ENCODE data around the gene FUS. TPM values are rescaled to one million over a fixed set of nuclear protein-coding genes. Genes with fewer than 3 reads are reported as not detected.
"Not testable (repeated sequence)": the region's sequence is repeated elsewhere in the genome, so short reads cannot be mapped to it uniquely, and the experiment has no call there.

FUS gene
- total RNA-seq, 1 experiment from 2014 or later, result 490 TPM

DNA sequence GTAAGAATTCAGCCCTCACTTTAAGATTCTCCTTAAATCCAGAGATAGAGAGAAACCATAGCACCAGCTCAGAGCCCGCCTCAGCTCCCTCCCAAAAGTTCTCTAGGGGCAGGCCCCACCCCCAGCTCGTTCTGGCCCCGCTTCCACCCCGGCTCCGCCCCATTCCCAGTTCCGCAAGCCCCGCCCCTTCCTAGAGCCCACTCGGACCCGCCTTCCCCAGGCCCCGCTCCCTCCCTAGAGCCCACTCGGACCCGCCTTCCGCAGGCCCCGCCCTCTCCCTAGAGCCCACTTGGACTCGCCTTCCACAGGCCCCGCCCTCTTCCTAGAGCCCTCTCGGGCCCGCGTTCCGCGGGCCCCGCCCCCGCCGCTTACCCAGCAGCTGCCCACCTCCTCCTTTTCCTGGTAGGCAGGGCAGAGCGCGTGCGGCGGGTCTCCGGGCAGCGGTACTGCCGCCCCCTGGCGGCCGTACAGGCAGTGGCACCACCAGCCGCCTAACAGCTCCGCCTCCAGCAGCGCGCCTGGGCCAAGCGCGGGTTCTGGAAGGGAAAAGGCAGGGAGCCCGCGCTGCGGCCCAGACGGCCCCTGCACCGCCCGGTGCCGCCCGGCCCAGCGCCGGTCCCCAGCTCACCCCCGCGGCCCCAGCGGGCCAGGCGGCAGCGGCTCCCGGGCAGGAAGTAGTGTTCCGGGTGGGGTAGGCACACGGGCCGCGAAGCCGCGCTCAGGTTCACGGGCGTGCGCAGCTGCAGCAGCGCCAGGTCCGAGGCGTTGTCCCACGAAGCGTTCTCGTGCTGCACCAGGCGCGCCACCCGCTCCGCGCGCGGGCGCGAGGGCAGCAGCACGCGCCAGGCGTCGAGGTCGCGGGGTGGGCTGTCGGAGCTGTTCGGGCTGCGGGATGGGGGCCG is 37.6 kb upstream of the FUS start:
- TF ChIP-seq, protein P1, sequence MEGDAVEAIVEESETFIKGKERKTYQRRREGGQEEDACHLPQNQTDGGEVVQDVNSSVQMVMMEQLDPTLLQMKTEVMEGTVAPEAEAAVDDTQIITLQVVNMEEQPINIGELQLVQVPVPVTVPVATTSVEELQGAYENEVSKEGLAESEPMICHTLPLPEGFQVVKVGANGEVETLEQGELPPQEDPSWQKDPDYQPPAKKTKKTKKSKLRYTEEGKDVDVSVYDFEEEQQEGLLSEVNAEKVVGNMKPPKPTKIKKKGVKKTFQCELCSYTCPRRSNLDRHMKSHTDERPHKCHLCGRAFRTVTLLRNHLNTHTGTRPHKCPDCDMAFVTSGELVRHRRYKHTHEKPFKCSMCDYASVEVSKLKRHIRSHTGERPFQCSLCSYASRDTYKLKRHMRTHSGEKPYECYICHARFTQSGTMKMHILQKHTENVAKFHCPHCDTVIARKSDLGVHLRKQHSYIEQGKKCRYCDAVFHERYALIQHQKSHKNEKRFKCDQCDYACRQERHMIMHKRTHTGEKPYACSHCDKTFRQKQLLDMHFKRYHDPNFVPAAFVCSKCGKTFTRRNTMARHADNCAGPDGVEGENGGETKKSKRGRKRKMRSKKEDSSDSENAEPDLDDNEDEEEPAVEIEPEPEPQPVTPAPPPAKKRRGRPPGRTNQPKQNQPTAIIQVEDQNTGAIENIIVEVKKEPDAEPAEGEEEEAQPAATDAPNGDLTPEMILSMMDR (IDR thresholded peaks at IDR 0.05; ENCODE audit: insufficient read depth in 1 of 2, low read depth in 1 of 2, low read length in 1 of 2, severe bottlenecking in 1 of 2, unreplicated experiment in 1 of 2), result peak; percentile 81 to 93
- DNase-seq, result peak; percentile 98 to 99
- H3K27me3 Mint-ChIP-seq (ENCODE audit: insufficient read depth, unreplicated experiment), result no peaks in the 10 kb centered on the region
- no peaks in the 10 kb centered on the region for H3K36me3 ChIP-seq (ENCODE audit: control insufficient read depth, insufficient read depth, low read length)
- H3K4me1 Mint-ChIP-seq (ENCODE audit: low read depth, unreplicated experiment), result peaks cover 20% of the 10 kb centered on the region
- no peaks in the 10 kb centered on the region for H3K9me3 ChIP-seq
- peaks cover 26% of the 10 kb centered on the region for H3K36me3 Mint-ChIP-seq (ENCODE audit: insufficient read depth, unreplicated experiment)
- intact Hi-C loops (cut with micrococcal nuclease; ENCODE audit: unreplicated experiment), result loop anchor here (1.0 to 5.0 kb wide), 8 partner anchors 11 to 185 kb away; partner anchors contain the start of genes BCKDK, HSD3B7, KAT8 and SETD1A
- ChIA-PET CTCF (interaction anchor here (0.5 to 2.8 kb wide), 24 partner anchors 8 to 1100 kb away, joined by 3 to 43 read pairs (median 4); partner anchors contain the start of genes FUS, HSD3B7, KAT8 and ORAI3), POLR2A (interaction anchor here (0.5 to 2.2 kb wide), 8 partner anchors 11 to 571 kb away, joined by 3 to 61 read pairs (median 14); partner anchors contain the start of genes FUS, KAT8, ZNF646 and ZNF668)
- H3K9me3 Mint-ChIP-seq (ENCODE audit: unreplicated experiment), result no peaks in the 10 kb centered on the region
- H3K27ac Mint-ChIP-seq (ENCODE audit: unreplicated experiment), result peak overlapping the region; percentile 83
- H3K4me1 ChIP-seq, result peaks cover 54% of the 10 kb centered on the region
- no peaks in the 10 kb centered on the region for H3K27me3 ChIP-seq (replicated peaks; ENCODE audit: control insufficient read depth, insufficient read depth, low read length)
- H3K4me3 ChIP-seq (ENCODE audit: low read depth, low read length), result peak overlapping the region; percentile 46
- no TSS peak for BruUV-seq (replicated peaks)
- H3K4me3 Mint-ChIP-seq (ENCODE audit: unreplicated experiment), result peak overlapping the region; percentile 66

DNA sequence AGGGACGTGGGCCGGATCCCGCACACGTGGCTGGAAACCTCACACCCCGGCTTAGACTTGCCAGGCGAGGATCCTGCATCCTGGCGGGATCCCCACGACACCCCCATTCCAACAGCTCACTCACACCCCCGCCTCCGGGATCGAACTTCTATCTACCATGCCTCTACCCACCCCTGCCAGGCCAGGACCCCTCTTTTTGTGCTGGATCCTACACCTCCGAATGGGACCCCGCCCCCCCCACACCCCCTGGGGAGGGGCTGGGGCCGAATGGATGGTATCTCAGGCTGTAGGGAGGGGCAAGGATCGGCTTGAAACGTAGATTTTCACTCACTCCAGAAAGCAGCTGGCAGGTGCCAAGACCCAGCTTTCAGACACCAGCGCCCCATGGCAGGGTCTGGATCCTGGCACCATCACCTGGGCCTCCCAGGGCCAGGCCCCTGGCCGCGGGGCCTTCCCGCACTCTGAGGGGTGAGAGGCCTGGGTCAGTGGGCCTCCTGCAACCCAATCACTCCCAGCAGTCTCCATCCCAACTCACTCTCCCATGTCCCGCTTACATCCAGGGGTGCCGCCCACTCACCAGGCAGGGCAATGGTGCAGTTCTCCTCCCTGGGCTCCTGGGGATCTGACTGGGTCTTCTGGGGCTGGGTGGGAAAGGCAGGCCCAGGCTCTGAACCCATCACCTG is 36.8 kb upstream of the FUS start:
- H3K4me1 Mint-ChIP-seq (ENCODE audit: low read depth, unreplicated experiment), result peaks cover 17% of the 10 kb centered on the region
- DNase-seq, result no peak
- CTCF ChIA-PET, result interaction anchor here (0.6 to 2.8 kb wide), 10 partner anchors 9 to 1101 kb away, joined by 3 to 43 read pairs (median 6); partner anchors contain the start of genes HSD3B7, KAT8, ZNF646 and ZNF668
- no peak overlapping the region for H3K27ac Mint-ChIP-seq (ENCODE audit: unreplicated experiment)
- TF ChIP-seq, protein P1 (IDR thresholded peaks at IDR 0.05; ENCODE audit: insufficient read depth in 1 of 2, low read depth in 1 of 2, low read length in 1 of 2, severe bottlenecking in 1 of 2, unreplicated experiment in 1 of 2), result no peak
- H3K36me3 Mint-ChIP-seq (ENCODE audit: insufficient read depth, unreplicated experiment), result peaks cover 26% of the 10 kb centered on the region
- peak overlapping the region; percentile 66 for H3K4me3 Mint-ChIP-seq (ENCODE audit: unreplicated experiment)
- POLR2A ChIA-PET, result interaction anchor here (1.3 to 2.2 kb wide), 4 partner anchors 12 to 70 kb away, joined by 20 to 61 read pairs (median 26); partner anchors contain the start of genes FUS, KAT8, ZNF646 and ZNF668
- peaks cover 46% of the 10 kb centered on the region for H3K4me1 ChIP-seq
- H3K9me3 Mint-ChIP-seq (ENCODE audit: unreplicated experiment), result no peaks in the 10 kb centered on the region
- no peaks in the 10 kb centered on the region for H3K27me3 Mint-ChIP-seq (ENCODE audit: insufficient read depth, unreplicated experiment)
- H3K4me3 ChIP-seq (ENCODE audit: low read depth, low read length), result peak overlapping the region; percentile 46
- H3K27me3 ChIP-seq (replicated peaks; ENCODE audit: control insufficient read depth, insufficient read depth, low read length), result no peaks in the 10 kb centered on the region
- intact Hi-C loops (cut with micrococcal nuclease; ENCODE audit: unreplicated experiment), result loop anchor here (5.0 kb wide), 3 partner anchors 36 to 156 kb away; partner anchors contain the start of genes BCKDK, HSD3B7 and STX4
- H3K36me3 ChIP-seq (ENCODE audit: control insufficient read depth, insufficient read depth, low read length), result no peaks in the 10 kb centered on the region
- BruUV-seq (replicated peaks), result no TSS peak
- H3K9me3 ChIP-seq, result no peaks in the 10 kb centered on the region

DNA sequence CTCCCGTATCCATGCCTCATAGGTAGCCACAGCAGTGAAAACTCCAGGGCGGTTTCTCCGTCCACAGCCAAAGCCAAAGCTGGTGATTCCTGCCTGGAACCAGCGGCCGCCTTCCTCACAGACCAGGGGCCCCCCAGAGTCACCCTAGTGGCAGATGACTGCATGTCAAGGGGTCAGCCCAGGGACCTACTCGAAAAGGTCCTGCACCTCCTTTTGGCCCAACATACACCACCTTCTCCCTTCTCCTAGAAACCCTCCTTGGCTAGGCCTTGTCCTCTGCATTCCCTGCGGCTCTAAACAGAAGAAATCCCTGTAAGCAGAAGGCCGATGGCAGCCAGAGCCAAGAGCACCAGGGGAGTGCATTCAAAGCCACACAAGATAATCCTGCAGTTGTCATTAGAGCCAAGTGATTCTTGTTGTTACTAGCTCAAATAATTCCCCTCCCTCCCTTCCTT is 36.2 kb upstream of the FUS start:
- Mint-ChIP-seq H3K36me3 (ENCODE audit: insufficient read depth, unreplicated experiment) (peaks cover 23% of the 10 kb centered on the region), H3K27ac (ENCODE audit: unreplicated experiment) (no peak overlapping the region), H3K4me3 (ENCODE audit: unreplicated experiment) (peak overlapping the region; percentile 66), H3K4me1 (ENCODE audit: low read depth, unreplicated experiment) (peaks cover 13% of the 10 kb centered on the region), H3K9me3 (ENCODE audit: unreplicated experiment) (no peaks in the 10 kb centered on the region), H3K27me3 (ENCODE audit: insufficient read depth, unreplicated experiment) (no peaks in the 10 kb centered on the region)
- no peak overlapping the region for H3K4me3 ChIP-seq (ENCODE audit: low read depth, low read length)
- TF ChIP-seq, protein P1 (IDR thresholded peaks at IDR 0.05; ENCODE audit: insufficient read depth in 1 of 2, low read depth in 1 of 2, low read length in 1 of 2, severe bottlenecking in 1 of 2, unreplicated experiment in 1 of 2), result no peak
- ChIA-PET POLR2A (no interaction called here), CTCF (interaction anchor here (2.1 to 2.8 kb wide), 4 partner anchors 13 to 158 kb away, joined by 13 to 43 read pairs (median 22); partner anchors contain the start of genes HSD3B7, KAT8, ZNF646 and ZNF668)
- H3K9me3 ChIP-seq, result no peaks in the 10 kb centered on the region
- peaks cover 40% of the 10 kb centered on the region for H3K4me1 ChIP-seq
- intact Hi-C loops (cut with micrococcal nuclease; ENCODE audit: unreplicated experiment), result loop anchor here (5.0 kb wide), 3 partner anchors 36 to 156 kb away; partner anchors contain the start of genes BCKDK, HSD3B7 and STX4
- no peak for DNase-seq
- no TSS peak for BruUV-seq (replicated peaks)
- no peaks in the 10 kb centered on the region for H3K27me3 ChIP-seq (replicated peaks; ENCODE audit: control insufficient read depth, insufficient read depth, low read length)
- no peaks in the 10 kb centered on the region for H3K36me3 ChIP-seq (ENCODE audit: control insufficient read depth, insufficient read depth, low read length)

DNA sequence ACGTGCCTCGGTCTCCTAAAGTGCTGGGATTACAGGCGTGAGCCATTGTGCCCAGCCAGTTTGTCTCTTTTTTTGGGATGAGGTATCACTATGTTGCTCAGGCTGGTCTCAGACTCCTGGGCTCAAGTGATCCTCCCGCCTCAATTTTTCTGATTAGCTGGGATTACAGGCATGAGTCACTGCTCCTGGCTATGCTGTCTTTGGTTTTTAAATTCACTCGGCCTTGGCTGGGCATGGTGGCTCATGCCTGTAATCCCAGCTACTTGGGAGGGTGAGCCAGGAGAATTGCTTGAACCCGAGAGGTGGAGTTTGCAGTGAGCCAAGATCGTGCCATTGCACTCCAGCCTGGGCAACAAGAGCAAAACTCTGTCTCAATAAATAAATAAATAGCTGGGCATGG is 35.5 kb upstream of the FUS start:
- H3K27me3 ChIP-seq (replicated peaks; ENCODE audit: control insufficient read depth, insufficient read depth, low read length); H3K9me3 Mint-ChIP-seq (ENCODE audit: unreplicated experiment); POLR2A ChIA-PET; H3K4me3 ChIP-seq (ENCODE audit: low read depth, low read length); BruUV-seq (replicated peaks); H3K9me3 ChIP-seq; DNase-seq; CTCF ChIA-PET; H3K36me3 ChIP-seq (ENCODE audit: control insufficient read depth, insufficient read depth, low read length); H3K27me3 Mint-ChIP-seq (ENCODE audit: insufficient read depth, unreplicated experiment); H3K27ac Mint-ChIP-seq (ENCODE audit: unreplicated experiment); H3K4me3 Mint-ChIP-seq (ENCODE audit: unreplicated experiment): not testable (repeated sequence)
- H3K4me1 ChIP-seq, result peaks cover 33% of the 10 kb centered on the region
- H3K4me1 Mint-ChIP-seq (ENCODE audit: low read depth, unreplicated experiment), result peaks cover 13% of the 10 kb centered on the region
- H3K36me3 Mint-ChIP-seq (ENCODE audit: insufficient read depth, unreplicated experiment), result peaks cover 18% of the 10 kb centered on the region
- intact Hi-C loops (cut with micrococcal nuclease; ENCODE audit: unreplicated experiment), result loop anchor here (5.0 kb wide), 3 partner anchors 37 to 157 kb away; partner anchors contain the start of genes BCKDK, HSD3B7 and STX4

Data from Caco-2 (cell line).